HepG2 (cell line): ENCODE measurements around the gene COQ8A. TPM values are rescaled to one million over a fixed set of nuclear protein-coding genes. Genes with fewer than 3 reads are reported as not detected.

Source experiments
- CENPX ChIP-seq: sonication (generic); formaldehyde crosslinking; IDR thresholded peaks from 2 replicates; pipeline ENCODE4 v1.9.0; 2021; ENCODE audit warnings: mild to moderate bottlenecking, missing genetic modification reagents, moderate library complexity
- MAFF ChIP-seq: IDR thresholded peaks from 2 replicates; pipeline ENCODE4 v1.6.1; 2011; ENCODE audit warnings: low read depth, low read length, improper control_type of control experiment
- ZNF558 ChIP-seq: sonication (generic); formaldehyde crosslinking; IDR thresholded peaks from 2 replicates; pipeline ENCODE4 v1.9.0; 2022; ENCODE audit warnings: mild to moderate bottlenecking, missing genetic modification reagents, borderline replicate concordance
- polyA plus RNA-seq, 8 experiments: library from polyadenylated mRNA; depleted of rRNA in 3 of 8; stranded (reverse) in 7 of 8; unstranded in 1 of 8; fragments of >200 nt; fragmentation: Illumina TruSeq in 4 of 8; extraction: Trizol in 4 of 8; gene quantifications; 2 replicates each; pipeline versions ENCODE4 v1.2.1 to v1.2.3, GENCODE V29; 2011 to 2016; ENCODE audit warnings: low read depth in 4 of 8, missing spikeins in 1 of 8, mixed read lengths in 1 of 8; ENCODE audit not compliant: insufficient read depth in 1 of 8
- total RNA-seq, 5 experiments: library from RNA; depleted of rRNA; stranded (reverse); fragments of >200 nt; fragmentation: Illumina TruSeq; extraction: Trizol; gene quantifications; 2 replicates each; pipeline ENCODE4 v1.2.3, GENCODE V29; 2016; ENCODE audit warnings: low read depth in 1 of 5
- TF ChIP-seq, protein P1 (sequence below): sonication (generic); formaldehyde crosslinking; conservative IDR thresholded peaks from 2 replicates; pipeline ENCODE4 v1.4.0; 2020; ENCODE audit warnings: mild to moderate bottlenecking, missing genetic modification reagents, moderate library complexity
- TF ChIP-seq, protein P2 (sequence below): sonication (generic); formaldehyde crosslinking; conservative IDR thresholded peaks from 2 replicates; pipeline ENCODE4 v1.4.0; 2020; ENCODE audit warnings: missing genetic modification reagents
- TF ChIP-seq, protein P3 (sequence below): sonication (generic); formaldehyde crosslinking; IDR thresholded peaks from 2 replicates; pipeline ENCODE4 v1.5.0; 2020; ENCODE audit warnings: mild to moderate bottlenecking, low read depth, missing genetic modification reagents, borderline replicate concordance
- TF ChIP-seq, protein P4 (sequence below): sonication (generic); formaldehyde crosslinking; conservative IDR thresholded peaks from 2 replicates; pipeline ENCODE4 v1.8.0; 2022; ENCODE audit warnings: low read depth, missing genetic modification reagents
- TF ChIP-seq, protein P5 (sequence below): sonication (generic); formaldehyde crosslinking; IDR thresholded peaks from 2 replicates; pipeline ENCODE4 v1.8.0; 2023; ENCODE audit warnings: mild to moderate bottlenecking, missing genetic modification reagents
- TF ChIP-seq, protein P6 (sequence below): sonication (generic); formaldehyde crosslinking; IDR thresholded peaks from one replicate; pipeline ENCODE4 v1.5.1; 2020; ENCODE audit warnings: mild to moderate bottlenecking, missing genetic modification reagents; ENCODE audit errors: not compliant biosample characterization

COQ8A gene
- total and polyA plus RNA-seq, 2 of the 13 experiments (the other 11 are each of a cell fraction or from before 2014, with no cell fraction given): 60.4 to 88.7 TPM

DNA sequence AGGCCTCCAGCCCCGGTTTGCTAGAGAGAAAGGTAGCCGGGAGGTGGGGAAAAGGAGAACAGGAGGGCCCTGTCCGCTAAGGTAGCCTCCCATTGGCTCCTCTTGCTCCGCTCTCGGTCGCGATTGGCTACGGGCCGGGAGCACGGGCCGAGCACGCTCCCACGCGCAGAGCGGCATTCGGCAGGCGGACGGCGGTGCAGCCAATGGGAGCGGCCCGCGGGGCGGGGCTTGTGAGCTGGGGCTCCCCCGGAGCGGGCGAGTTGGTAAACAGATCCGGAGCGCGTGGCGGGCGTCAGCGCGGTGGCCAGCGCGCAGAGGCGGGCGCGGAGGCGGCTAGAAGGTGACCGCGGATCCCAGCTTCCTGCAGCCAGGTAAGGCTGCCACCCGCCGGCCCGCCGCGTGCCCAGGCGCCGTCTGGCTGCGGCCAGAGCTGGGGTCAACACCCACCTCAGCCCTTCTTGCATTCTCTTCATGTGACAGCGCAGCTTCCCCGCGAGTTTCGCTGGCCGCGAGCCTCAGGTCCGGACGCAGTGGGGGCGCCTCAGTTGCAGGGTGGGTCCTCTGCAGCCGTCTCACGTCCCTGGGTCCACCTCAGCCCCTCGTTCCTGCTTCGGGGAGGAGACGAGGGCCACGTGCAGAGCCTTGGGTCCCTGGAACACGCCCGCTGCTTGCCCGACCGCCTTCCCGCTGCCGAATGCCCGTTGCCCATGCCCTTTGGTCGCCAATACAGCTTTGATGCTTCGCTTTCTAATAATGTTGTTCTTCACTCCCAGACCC lies at the start of gene COQ8A (continued):
- TF ChIP-seq, protein P1, sequence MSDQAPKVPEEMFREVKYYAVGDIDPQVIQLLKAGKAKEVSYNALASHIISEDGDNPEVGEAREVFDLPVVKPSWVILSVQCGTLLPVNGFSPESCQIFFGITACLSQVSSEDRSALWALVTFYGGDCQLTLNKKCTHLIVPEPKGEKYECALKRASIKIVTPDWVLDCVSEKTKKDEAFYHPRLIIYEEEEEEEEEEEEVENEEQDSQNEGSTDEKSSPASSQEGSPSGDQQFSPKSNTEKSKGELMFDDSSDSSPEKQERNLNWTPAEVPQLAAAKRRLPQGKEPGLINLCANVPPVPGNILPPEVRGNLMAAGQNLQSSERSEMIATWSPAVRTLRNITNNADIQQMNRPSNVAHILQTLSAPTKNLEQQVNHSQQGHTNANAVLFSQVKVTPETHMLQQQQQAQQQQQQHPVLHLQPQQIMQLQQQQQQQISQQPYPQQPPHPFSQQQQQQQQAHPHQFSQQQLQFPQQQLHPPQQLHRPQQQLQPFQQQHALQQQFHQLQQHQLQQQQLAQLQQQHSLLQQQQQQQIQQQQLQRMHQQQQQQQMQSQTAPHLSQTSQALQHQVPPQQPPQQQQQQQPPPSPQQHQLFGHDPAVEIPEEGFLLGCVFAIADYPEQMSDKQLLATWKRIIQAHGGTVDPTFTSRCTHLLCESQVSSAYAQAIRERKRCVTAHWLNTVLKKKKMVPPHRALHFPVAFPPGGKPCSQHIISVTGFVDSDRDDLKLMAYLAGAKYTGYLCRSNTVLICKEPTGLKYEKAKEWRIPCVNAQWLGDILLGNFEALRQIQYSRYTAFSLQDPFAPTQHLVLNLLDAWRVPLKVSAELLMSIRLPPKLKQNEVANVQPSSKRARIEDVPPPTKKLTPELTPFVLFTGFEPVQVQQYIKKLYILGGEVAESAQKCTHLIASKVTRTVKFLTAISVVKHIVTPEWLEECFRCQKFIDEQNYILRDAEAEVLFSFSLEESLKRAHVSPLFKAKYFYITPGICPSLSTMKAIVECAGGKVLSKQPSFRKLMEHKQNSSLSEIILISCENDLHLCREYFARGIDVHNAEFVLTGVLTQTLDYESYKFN (CRISPR knock-in tag): peak; percentile 61
- TF ChIP-seq, protein P2, sequence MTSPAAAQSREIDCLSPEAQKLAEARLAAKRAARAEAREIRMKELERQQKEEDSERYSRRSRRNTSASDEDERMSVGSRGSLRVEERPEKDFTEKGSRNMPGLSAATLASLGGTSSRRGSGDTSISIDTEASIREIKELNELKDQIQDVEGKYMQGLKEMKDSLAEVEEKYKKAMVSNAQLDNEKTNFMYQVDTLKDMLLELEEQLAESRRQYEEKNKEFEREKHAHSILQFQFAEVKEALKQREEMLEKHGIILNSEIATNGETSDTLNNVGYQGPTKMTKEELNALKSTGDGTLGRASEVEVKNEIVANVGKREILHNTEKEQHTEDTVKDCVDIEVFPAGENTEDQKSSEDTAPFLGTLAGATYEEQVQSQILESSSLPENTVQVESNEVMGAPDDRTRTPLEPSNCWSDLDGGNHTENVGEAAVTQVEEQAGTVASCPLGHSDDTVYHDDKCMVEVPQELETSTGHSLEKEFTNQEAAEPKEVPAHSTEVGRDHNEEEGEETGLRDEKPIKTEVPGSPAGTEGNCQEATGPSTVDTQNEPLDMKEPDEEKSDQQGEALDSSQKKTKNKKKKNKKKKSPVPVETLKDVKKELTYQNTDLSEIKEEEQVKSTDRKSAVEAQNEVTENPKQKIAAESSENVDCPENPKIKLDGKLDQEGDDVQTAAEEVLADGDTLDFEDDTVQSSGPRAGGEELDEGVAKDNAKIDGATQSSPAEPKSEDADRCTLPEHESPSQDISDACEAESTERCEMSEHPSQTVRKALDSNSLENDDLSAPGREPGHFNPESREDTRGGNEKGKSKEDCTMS (CRISPR knock-in tag): no peak
- TF ChIP-seq, protein P3, sequence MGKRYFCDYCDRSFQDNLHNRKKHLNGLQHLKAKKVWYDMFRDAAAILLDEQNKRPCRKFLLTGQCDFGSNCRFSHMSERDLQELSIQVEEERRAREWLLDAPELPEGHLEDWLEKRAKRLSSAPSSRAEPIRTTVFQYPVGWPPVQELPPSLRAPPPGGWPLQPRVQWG (CRISPR knock-in tag): no peak
- TF ChIP-seq, protein P4, sequence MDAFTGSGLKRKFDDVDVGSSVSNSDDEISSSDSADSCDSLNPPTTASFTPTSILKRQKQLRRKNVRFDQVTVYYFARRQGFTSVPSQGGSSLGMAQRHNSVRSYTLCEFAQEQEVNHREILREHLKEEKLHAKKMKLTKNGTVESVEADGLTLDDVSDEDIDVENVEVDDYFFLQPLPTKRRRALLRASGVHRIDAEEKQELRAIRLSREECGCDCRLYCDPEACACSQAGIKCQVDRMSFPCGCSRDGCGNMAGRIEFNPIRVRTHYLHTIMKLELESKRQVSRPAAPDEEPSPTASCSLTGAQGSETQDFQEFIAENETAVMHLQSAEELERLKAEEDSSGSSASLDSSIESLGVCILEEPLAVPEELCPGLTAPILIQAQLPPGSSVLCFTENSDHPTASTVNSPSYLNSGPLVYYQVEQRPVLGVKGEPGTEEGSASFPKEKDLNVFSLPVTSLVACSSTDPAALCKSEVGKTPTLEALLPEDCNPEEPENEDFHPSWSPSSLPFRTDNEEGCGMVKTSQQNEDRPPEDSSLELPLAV (CRISPR knock-in tag): no peak; the same call in 1 of the 2 replicates
- TF ChIP-seq ZNF558 (CRISPR knock-in tag) (peak; percentile 63; the same call in 1 of the 2 replicates), CENPX (CRISPR knock-in tag) (no peak), MAFF (no peak)
- TF ChIP-seq, protein P5, sequence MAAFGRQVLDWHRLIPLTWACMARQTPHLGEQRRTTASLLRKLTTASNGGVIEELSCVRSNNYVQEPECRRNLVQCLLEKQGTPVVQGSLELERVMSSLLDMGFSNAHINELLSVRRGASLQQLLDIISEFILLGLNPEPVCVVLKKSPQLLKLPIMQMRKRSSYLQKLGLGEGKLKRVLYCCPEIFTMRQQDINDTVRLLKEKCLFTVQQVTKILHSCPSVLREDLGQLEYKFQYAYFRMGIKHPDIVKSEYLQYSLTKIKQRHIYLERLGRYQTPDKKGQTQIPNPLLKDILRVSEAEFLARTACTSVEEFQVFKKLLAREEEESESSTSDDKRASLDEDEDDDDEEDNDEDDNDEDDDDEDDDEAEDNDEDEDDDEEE (CRISPR knock-in tag): peak; percentile 43; the same call in 1 of the 2 replicates
- TF ChIP-seq, protein P6, sequence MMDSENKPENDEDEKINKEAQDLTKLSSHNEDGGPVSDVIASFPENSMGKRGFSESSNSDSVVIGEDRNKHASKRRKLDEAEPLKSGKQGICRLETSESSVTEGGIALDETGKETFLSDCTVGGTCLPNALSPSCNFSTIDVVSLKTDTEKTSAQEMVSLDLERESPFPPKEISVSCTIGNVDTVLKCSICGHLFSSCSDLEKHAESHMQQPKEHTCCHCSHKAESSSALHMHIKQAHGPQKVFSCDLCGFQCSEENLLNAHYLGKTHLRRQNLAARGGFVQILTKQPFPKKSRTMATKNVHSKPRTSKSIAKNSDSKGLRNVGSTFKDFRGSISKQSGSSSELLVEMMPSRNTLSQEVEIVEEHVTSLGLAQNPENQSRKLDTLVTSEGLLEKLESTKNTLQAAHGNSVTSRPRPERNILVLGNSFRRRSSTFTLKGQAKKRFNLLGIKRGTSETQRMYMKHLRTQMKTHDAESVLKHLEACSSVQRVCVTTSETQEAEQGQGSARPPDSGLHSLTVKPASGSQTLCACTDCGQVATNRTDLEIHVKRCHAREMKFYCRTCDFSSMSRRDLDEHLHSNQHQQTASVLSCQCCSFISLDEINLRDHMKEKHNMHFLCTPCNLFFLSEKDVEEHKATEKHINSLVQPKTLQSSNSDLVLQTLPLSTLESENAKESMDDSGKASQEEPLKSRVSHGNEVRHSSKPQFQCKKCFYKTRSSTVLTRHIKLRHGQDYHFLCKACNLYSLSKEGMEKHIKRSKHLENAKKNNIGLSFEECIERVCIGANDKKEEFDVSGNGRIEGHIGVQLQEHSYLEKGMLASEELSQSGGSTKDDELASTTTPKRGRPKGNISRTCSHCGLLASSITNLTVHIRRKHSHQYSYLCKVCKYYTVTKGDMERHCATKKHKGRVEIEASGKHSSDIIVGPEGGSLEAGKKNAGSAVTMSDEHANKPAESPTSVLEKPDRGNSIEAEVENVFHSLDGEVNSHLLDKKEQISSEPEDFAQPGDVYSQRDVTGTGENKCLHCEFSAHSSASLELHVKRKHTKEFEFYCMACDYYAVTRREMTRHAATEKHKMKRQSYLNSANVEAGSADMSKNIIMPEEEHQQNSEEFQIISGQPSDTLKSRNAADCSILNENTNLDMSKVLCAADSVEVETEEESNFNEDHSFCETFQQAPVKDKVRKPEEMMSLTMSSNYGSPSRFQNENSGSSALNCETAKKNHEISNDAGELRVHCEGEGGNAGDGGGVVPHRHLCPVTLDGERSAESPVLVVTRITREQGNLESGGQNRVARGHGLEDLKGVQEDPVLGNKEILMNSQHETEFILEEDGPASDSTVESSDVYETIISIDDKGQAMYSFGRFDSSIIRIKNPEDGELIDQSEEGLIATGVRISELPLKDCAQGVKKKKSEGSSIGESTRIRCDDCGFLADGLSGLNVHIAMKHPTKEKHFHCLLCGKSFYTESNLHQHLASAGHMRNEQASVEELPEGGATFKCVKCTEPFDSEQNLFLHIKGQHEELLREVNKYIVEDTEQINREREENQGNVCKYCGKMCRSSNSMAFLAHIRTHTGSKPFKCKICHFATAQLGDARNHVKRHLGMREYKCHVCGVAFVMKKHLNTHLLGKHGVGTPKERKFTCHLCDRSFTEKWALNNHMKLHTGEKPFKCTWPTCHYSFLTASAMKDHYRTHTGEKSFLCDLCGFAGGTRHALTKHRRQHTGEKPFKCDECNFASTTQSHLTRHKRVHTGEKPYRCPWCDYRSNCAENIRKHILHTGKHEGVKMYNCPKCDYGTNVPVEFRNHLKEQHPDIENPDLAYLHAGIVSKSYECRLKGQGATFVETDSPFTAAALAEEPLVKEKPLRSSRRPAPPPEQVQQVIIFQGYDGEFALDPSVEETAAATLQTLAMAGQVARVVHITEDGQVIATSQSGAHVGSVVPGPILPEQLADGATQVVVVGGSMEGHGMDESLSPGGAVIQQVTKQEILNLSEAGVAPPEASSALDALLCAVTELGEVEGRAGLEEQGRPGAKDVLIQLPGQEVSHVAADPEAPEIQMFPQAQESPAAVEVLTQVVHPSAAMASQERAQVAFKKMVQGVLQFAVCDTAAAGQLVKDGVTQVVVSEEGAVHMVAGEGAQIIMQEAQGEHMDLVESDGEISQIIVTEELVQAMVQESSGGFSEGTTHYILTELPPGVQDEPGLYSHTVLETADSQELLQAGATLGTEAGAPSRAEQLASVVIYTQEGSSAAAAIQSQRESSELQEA (CRISPR knock-in tag): peak; percentile 83
